Lung (tissue), 12 donors: ENCODE results near the gene WTIP. TPM values are rescaled to one million over a fixed set of nuclear protein-coding genes. Genes with fewer than 3 reads are reported as not detected.
"Not testable (repeated sequence)": the region's sequence is repeated elsewhere in the genome, so short reads cannot be mapped to it uniquely, and the experiment has no call there.

Experiments used
- ATAC-seq: fragments of 200-7000 bp; cut with Tn5 transposase; one replicate; pipeline ENCODE4 v1.9.1; 2020; ENCODE audit warnings: moderate number of reproducible peaks; ENCODE audit not compliant: insufficient read depth, low FRiP score
- DNase-seq, 3 donors: peaks; one replicate each; pipeline ENCODE4 v3.0.0-alpha.2; 2013 to 2017
- H3K27ac ChIP-seq, 2 donors: one replicate each; pipeline ENCODE4 v1.5.1; 2013; ENCODE audit warnings: mild to moderate bottlenecking in 2 of 2, moderate library complexity in 2 of 2, control low read depth in 1 of 2, inconsistent platforms in 1 of 2, low read depth in 1 of 2, low read length in 1 of 2
- H3K27me3 ChIP-seq, 3 donors: one replicate each; pipeline ENCODE4 v1.5.1; 2013; ENCODE audit warnings: low read length in 2 of 3; ENCODE audit not compliant: control insufficient read depth in 3 of 3, insufficient read depth in 3 of 3
- H3K36me3 ChIP-seq, 4 donors: one replicate each; pipeline ENCODE4 v1.5.1; 2013; ENCODE audit warnings: low read length in 4 of 4, mild to moderate bottlenecking in 1 of 4, moderate library complexity in 1 of 4; ENCODE audit not compliant: control insufficient read depth in 4 of 4, insufficient read depth in 4 of 4
- H3K4me1 ChIP-seq, 5 donors: one replicate each; pipeline ENCODE4 v1.5.1; 2013; ENCODE audit warnings: low read length in 5 of 5, mild to moderate bottlenecking in 2 of 5, moderate library complexity in 1 of 5; ENCODE audit not compliant: control insufficient read depth in 5 of 5, insufficient read depth in 5 of 5
- H3K4me3 ChIP-seq: one replicate; pipeline ENCODE4 v1.5.1; 2013; ENCODE audit warnings: mild to moderate bottlenecking, control low read depth, moderate library complexity
- H3K9ac ChIP-seq, 2 donors: one replicate each; pipeline ENCODE4 v1.5.1; 2013; ENCODE audit warnings: low read length in 2 of 2, control low read depth in 1 of 2; ENCODE audit not compliant: insufficient read depth in 1 of 2
- H3K9me3 ChIP-seq, 4 donors: one replicate each; pipeline ENCODE4 v1.5.1; 2013; ENCODE audit warnings: low read length in 3 of 4, mild to moderate bottlenecking in 1 of 4, moderate library complexity in 1 of 4; ENCODE audit not compliant: control insufficient read depth in 4 of 4, insufficient read depth in 3 of 4
- CTCF ChIP-seq: IDR thresholded peaks from 2 replicates; pipeline ENCODE4 v1.5.1; 2012; ENCODE audit warnings: mild to moderate bottlenecking; ENCODE audit errors: control extremely low read depth, extremely low read depth
- WGBS, 2 donors: extraction: QIAGEN DNeasy Blood & Tissue Kit; methylation state at CpG; one replicate each; pipeline ENCODE4 v1.1.7; 2013; 5-methylcytosine and 5-hydroxymethylcytosine counted together
- polyA plus RNA-seq, 2 donors: library from polyadenylated mRNA; stranded (reverse); fragments of 200-250 nt; gene quantifications; one replicate each; pipeline ENCODE4 v1.2.1, GENCODE V29; 2013
- total RNA-seq, 2 donors: library from RNA; depleted of rRNA in 1 of 2; stranded (reverse); fragments of >200 nt in 1 of 2; gene quantifications; one replicate each; pipeline ENCODE4 v1.2.1, GENCODE V29; 2014 to 2021
- donor health status: control.
- donor health status: control.
- donor health status: Bipolar disorder and iron deficiency.
- donor health status: healthy.
- donor health status: DM: yes; HTN: yes; CAD: no.

Gene WTIP
- total and polyA plus RNA-seq, 4 donors, result 6.4 to 31.9 (median 13.1) TPM

- no peak for DNase-seq
These were observed 13.1 kb upstream of the WTIP start for GRCh38 chr19:34468409-34468808.

GRCh38 chr19:34469026-34469425, 12.5 kb upstream of the WTIP start:
- not testable (repeated sequence) for H3K27me3 ChIP-seq, H3K9me3 ChIP-seq, H3K9ac ChIP-seq, DNase-seq, H3K27ac ChIP-seq, H3K4me1 ChIP-seq, ATAC-seq, H3K4me3 ChIP-seq
- 91 to 92% methylated on average over 5 of the region's 5 CpGs for WGBS, 2 donors
- peaks cover 25 to 46% (median 33%) of the 10 kb centered on the region in 4 donors for H3K36me3 ChIP-seq

More at GRCh38 chr19:34468409-34468808, 13.1 kb upstream of the WTIP start:
- Histone ChIP-seq H3K27ac (no peak overlapping the region), H3K4me3 (no peak overlapping the region), H3K9ac (no peak overlapping the region), H3K9me3 (no peaks in the 10 kb centered on the region), H3K27me3 (no peaks in the 10 kb centered on the region), H3K4me1 (peaks cover 0 to 3% (median 0%) of the 10 kb centered on the region in 5 donors), H3K36me3 (peaks cover 25 to 50% (median 34%) of the 10 kb centered on the region in 4 donors)
- no peak for TF ChIP-seq CTCF
- ATAC-seq, result no peak
- 69 to 84% methylated on average over 1 of the region's 1 CpG for WGBS, 2 donors

- Histone ChIP-seq H3K27me3 (no peaks in the 10 kb centered on the region), H3K27ac (no peak overlapping the region), H3K36me3 (peaks cover 22 to 34% (median 23%) of the 10 kb centered on the region in 4 donors), H3K9me3 (no peaks in the 10 kb centered on the region), H3K4me1 (peaks cover 0 to 3% (median 0%) of the 10 kb centered on the region in 5 donors), H3K9ac (no peak overlapping the region), H3K4me3 (no peak overlapping the region)
- TF ChIP-seq CTCF, result no peak
- ATAC-seq (no peak), DNase-seq (no peak)
- WGBS, 2 donors, result 88 to 97% methylated on average over 8 of the region's 8 CpGs
These were observed 9.5 kb upstream of the WTIP start for GRCh38 chr19:34471906-34472700.

- H3K9ac ChIP-seq, result no peak overlapping the region
- DNase-seq (no peak), ATAC-seq (no peak)
- no peaks in the 10 kb centered on the region for H3K27me3 ChIP-seq
- no peak for TF ChIP-seq CTCF
- 79 to 82% methylated on average over 4 of the region's 4 CpGs for WGBS, 2 donors
- H3K4me3 ChIP-seq, result no peak overlapping the region
- peaks cover 11 to 22% (median 18%) of the 10 kb centered on the region in 4 donors for H3K36me3 ChIP-seq
- H3K9me3 ChIP-seq, result no peaks in the 10 kb centered on the region
- no peak overlapping the region for H3K27ac ChIP-seq
- H3K4me1 ChIP-seq, result no peaks in the 10 kb centered on the region
These were observed 7.1 kb upstream of the WTIP start for GRCh38 chr19:34474233-34474989.
